Adrenal gland (tissue), 5 donors: Measurements from ENCODE around the gene ALDOC.

ENCODE experiments used
- POLR2A ChIP-seq, 2 donors: fragments of 450-650 bp; IDR thresholded peaks; one replicate each; pipeline ENCODE4 v1.6.1; 2017; ENCODE audit warnings: antibody characterized with exemption in 2 of 2, mild to moderate bottlenecking in 2 of 2, moderate library complexity in 1 of 2
- TF ChIP-seq, protein P1 (sequence below), 6 experiments: fragments of 450-650 bp in 4 of 6; fragments of 200-600 bp in 2 of 6; sonication (generic) in 1 of 6; IDR thresholded peaks; 1 replicate in 5 of 6; 2 replicates in 1 of 6; pipeline versions ENCODE4 v1.5.1 to v1.8.0; 2016 to 2021; ENCODE audit warnings: antibody characterized with exemption in 6 of 6, mild to moderate bottlenecking in 2 of 6, moderate library complexity in 1 of 6
- donor health status: DM: no; HTN: no; CAD: no.

DNA sequence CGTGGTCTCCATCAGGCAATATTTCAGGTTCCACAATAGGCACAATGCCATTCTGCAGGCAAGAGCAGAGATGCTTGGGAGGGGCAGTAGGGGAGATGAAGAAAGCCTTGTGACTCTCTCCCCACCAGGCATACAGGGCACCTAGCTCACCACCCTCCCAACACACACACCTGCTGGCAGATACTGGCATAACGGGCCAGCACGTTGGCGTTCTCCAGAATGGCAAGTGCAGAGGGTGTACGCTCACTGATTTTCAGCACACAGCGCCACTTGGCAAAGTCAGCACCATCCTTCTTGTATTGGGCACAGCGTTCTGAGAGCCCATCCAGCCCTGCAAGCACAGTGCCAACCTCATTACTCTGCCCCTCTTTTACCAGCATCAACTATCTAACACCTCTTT lies 2.2 kb downstream of the ALDOC start:
- TF ChIP-seq POLR2A (IDR thresholded peaks at IDR 0.05): no peak
- TF ChIP-seq, protein P1, sequence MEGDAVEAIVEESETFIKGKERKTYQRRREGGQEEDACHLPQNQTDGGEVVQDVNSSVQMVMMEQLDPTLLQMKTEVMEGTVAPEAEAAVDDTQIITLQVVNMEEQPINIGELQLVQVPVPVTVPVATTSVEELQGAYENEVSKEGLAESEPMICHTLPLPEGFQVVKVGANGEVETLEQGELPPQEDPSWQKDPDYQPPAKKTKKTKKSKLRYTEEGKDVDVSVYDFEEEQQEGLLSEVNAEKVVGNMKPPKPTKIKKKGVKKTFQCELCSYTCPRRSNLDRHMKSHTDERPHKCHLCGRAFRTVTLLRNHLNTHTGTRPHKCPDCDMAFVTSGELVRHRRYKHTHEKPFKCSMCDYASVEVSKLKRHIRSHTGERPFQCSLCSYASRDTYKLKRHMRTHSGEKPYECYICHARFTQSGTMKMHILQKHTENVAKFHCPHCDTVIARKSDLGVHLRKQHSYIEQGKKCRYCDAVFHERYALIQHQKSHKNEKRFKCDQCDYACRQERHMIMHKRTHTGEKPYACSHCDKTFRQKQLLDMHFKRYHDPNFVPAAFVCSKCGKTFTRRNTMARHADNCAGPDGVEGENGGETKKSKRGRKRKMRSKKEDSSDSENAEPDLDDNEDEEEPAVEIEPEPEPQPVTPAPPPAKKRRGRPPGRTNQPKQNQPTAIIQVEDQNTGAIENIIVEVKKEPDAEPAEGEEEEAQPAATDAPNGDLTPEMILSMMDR (IDR thresholded peaks at IDR 0.05): no peak
